NCI-H146 treated with DMSO at 0.1 percent for 48 hours (cell line): Measurements from ENCODE around the gene LRRC9.
"Not testable (repeated sequence)": the region's sequence is repeated elsewhere in the genome, so short reads cannot be mapped to it uniquely, and the experiment has no call there.

ENCODE experiments used
- DNase-seq: peaks from one replicate; lab custom pipeline; 2025; ENCODE audit not compliant: unreplicated experiment; lab: John Stamatoyannopoulos, UW

The LRRC9 gene

GRCh38 chr14:60058087-60058486 is 138.1 kb downstream of the LRRC9 start:
- no peak for DNase-seq

GRCh38 chr14:60061371-60061770 is 141.4 kb downstream of the LRRC9 start:
- no peak for DNase-seq

GRCh38 chr14:60064491-60065072 is 144.6 kb downstream of the LRRC9 start:
- no peak for DNase-seq

GRCh38 chr14:60067882-60068281 is 147.9 kb downstream of the LRRC9 start:
- no peak for DNase-seq

- no peak for DNase-seq
Observed at GRCh38 chr14:60079723-60080122, 159.8 kb downstream of the LRRC9 start.

GRCh38 chr14:60085085-60085484 is 165.1 kb downstream of the LRRC9 start:
- DNase-seq, result no peak

GRCh38 chr14:60085693-60086092 is 165.7 kb downstream of the LRRC9 start:
- no peak for DNase-seq

- no peak for DNase-seq
Observed at GRCh38 chr14:60087668-60088067, 167.7 kb downstream of the LRRC9 start.

GRCh38 chr14:60089221-60089620 is 169.3 kb downstream of the LRRC9 start:
- no peak for DNase-seq

- no peak for DNase-seq
Observed at GRCh38 chr14:60090864-60091519, 171.0 kb downstream of the LRRC9 start.

GRCh38 chr14:60091550-60092525 is 171.9 kb downstream of the LRRC9 start, which contains the start of gene PCNX4:
TSS of gene PCNX4 (plus strand) at chr14:60091923. CDS start at chr14:60107639, 15,716 bp downstream.
- peak; percentile 91 for DNase-seq

- DNase-seq, result no peak
Observed at GRCh38 chr14:60092526-60092920, 172.6 kb downstream of the LRRC9 start.

- no peak for DNase-seq
Observed at GRCh38 chr14:60093080-60093479, 173.1 kb downstream of the LRRC9 start.

- DNase-seq, result no peak
Observed at GRCh38 chr14:60093606-60094005, 173.7 kb downstream of the LRRC9 start.

GRCh38 chr14:60094306-60094897 is 174.5 kb downstream of the LRRC9 start:
- no peak for DNase-seq

- DNase-seq, result no peak
Observed at GRCh38 chr14:60095231-60095630, 175.3 kb downstream of the LRRC9 start.

GRCh38 chr14:60095781-60096450 is 176.0 kb downstream of the LRRC9 start:
- no peak for DNase-seq

GRCh38 chr14:60097974-60098373 is 178.0 kb downstream of the LRRC9 start:
- DNase-seq, result no peak

GRCh38 chr14:60099855-60100254 is 179.9 kb downstream of the LRRC9 start:
- DNase-seq, result not testable (repeated sequence)

GRCh38 chr14:60101786-60102185 is 181.8 kb downstream of the LRRC9 start:
- DNase-seq, result no peak

- no peak for DNase-seq
Observed at GRCh38 chr14:60102389-60102788, 182.4 kb downstream of the LRRC9 start.
